Measurements from ENCODE around the gene SNRNP25. TPM values are rescaled to one million over a fixed set of nuclear protein-coding genes. Genes with fewer than 3 reads are reported as not detected.

The SNRNP25 gene
- total and polyA plus RNA-seq, 5 experiments from 2014 or later: 9.5 to 30.2 (median 20.2) TPM

- DNase-seq (no peak), ATAC-seq (no peak)
- H3K4me3 Mint-ChIP-seq: no peak overlapping the region
- H3K4me1 Mint-ChIP-seq: peaks cover 0 to 5% (median 4%) of the 10 kb centered on the region in 4 donors
- H3K36me3 Mint-ChIP-seq: peaks cover 0 to 1% (median 1%) of the 10 kb centered on the region in 3 donors
- H3K9me3 Mint-ChIP-seq: no peaks in the 10 kb centered on the region
- H3K27ac Mint-ChIP-seq: peak overlapping the region in 1 of 10 donors; percentile 5
- H3K27me3 Mint-ChIP-seq: peaks cover 0 to 6% (median 3%) of the 10 kb centered on the region in 5 donors
- POLR2A ChIA-PET: no interaction called here
Measured at GRCh38 chr16:60929-61878, 7.6 kb downstream of the SNRNP25 start.

GRCh38 chr16:61879-62281 is 8.3 kb downstream of the SNRNP25 start:
- no peaks in the 10 kb centered on the region for H3K9me3 Mint-ChIP-seq
- DNase-seq: no peak
- no peaks in the 10 kb centered on the region for H3K36me3 Mint-ChIP-seq
- ATAC-seq: no peak
- H3K4me3 Mint-ChIP-seq: no peak overlapping the region
- peaks cover 0 to 7% (median 3%) of the 10 kb centered on the region in 5 donors for H3K27me3 Mint-ChIP-seq
- no peak overlapping the region for H3K27ac Mint-ChIP-seq
- H3K4me1 Mint-ChIP-seq: peaks cover 0 to 5% (median 4%) of the 10 kb centered on the region in 4 donors
- POLR2A ChIA-PET: interaction anchor here (0.6 kb wide), 1 partner anchor 277 kb away, joined by 6 read pairs; no protein-coding TSS in a partner anchor

GRCh38 chr16:62283-62967 is 8.8 kb downstream of the SNRNP25 start:
- H3K9me3 Mint-ChIP-seq: no peaks in the 10 kb centered on the region
- no peak overlapping the region for H3K27ac Mint-ChIP-seq
- DNase-seq (no peak), ATAC-seq (no peak)
- peaks cover 0 to 8% (median 3%) of the 10 kb centered on the region in 5 donors for H3K27me3 Mint-ChIP-seq
- no peak overlapping the region for H3K4me3 Mint-ChIP-seq
- no peaks in the 10 kb centered on the region for H3K36me3 Mint-ChIP-seq
- H3K4me1 Mint-ChIP-seq: peaks cover 0 to 5% (median 4%) of the 10 kb centered on the region in 4 donors
- POLR2A ChIA-PET: interaction anchor here (0.6 kb wide), 1 partner anchor 277 kb away, joined by 6 read pairs; no protein-coding TSS in a partner anchor

GRCh38 chr16:62968-63391 is 9.4 kb downstream of the SNRNP25 start:
- POLR2A ChIA-PET: no interaction called here

GRCh38 chr16:63466-63865 is 9.8 kb downstream of the SNRNP25 start:
- DNase-seq (no peak), ATAC-seq (no peak)
- H3K27me3 Mint-ChIP-seq: peaks cover 0 to 10% (median 3%) of the 10 kb centered on the region in 5 donors
- H3K4me1 Mint-ChIP-seq: peaks cover 0 to 5% (median 3%) of the 10 kb centered on the region in 4 donors
- H3K27ac Mint-ChIP-seq: no peak overlapping the region
- H3K36me3 Mint-ChIP-seq: no peaks in the 10 kb centered on the region
- H3K4me3 Mint-ChIP-seq: no peak overlapping the region
- no peaks in the 10 kb centered on the region for H3K9me3 Mint-ChIP-seq
- POLR2A ChIA-PET: no interaction called here

More at GRCh38 chr16:62968-63391, 9.4 kb downstream of the SNRNP25 start:
- H3K27me3 Mint-ChIP-seq: peaks cover 0 to 10% (median 3%) of the 10 kb centered on the region in 5 donors
- H3K4me1 Mint-ChIP-seq: peaks cover 0 to 5% (median 4%) of the 10 kb centered on the region in 4 donors
- no peak for ATAC-seq
- H3K9me3 Mint-ChIP-seq: no peaks in the 10 kb centered on the region
- H3K27ac Mint-ChIP-seq: no peak overlapping the region
- no peaks in the 10 kb centered on the region for H3K36me3 Mint-ChIP-seq
- H3K4me3 Mint-ChIP-seq: no peak overlapping the region
- no peak for DNase-seq

- peaks cover 0 to 10% (median 3%) of the 10 kb centered on the region in 5 donors for H3K27me3 Mint-ChIP-seq
- H3K36me3 Mint-ChIP-seq: no peaks in the 10 kb centered on the region
- no peak for DNase-seq
- no peak overlapping the region for H3K4me3 Mint-ChIP-seq
- peak overlapping the region in 1 of 10 donors; percentile 61 for H3K27ac Mint-ChIP-seq
- ATAC-seq: no peak
- H3K9me3 Mint-ChIP-seq: no peaks in the 10 kb centered on the region
- POLR2A ChIA-PET: interaction anchor here (2.0 kb wide), 1 partner anchor 31 kb away, joined by 10 read pairs; no protein-coding TSS in a partner anchor
- H3K4me1 Mint-ChIP-seq: peaks cover 0 to 5% (median 3%) of the 10 kb centered on the region in 4 donors
Measured at GRCh38 chr16:63998-64913, 10.6 kb downstream of the SNRNP25 start.

GRCh38 chr16:64914-65255 is 11.3 kb downstream of the SNRNP25 start:
- H3K9me3 Mint-ChIP-seq: no peaks in the 10 kb centered on the region
- peaks cover 3 to 15% (median 6%) of the 10 kb centered on the region in 5 donors for H3K27me3 Mint-ChIP-seq
- ATAC-seq (no peak), DNase-seq (no peak)
- no peak overlapping the region for H3K4me3 Mint-ChIP-seq
- POLR2A ChIA-PET: interaction anchor here (2.0 to 2.1 kb wide), 2 partner anchors 30 to 33 kb away, joined by 10 to 18 read pairs; no protein-coding TSS in a partner anchor
- no peak overlapping the region for H3K27ac Mint-ChIP-seq
- no peaks in the 10 kb centered on the region for H3K36me3 Mint-ChIP-seq
- peaks cover 0 to 5% (median 3%) of the 10 kb centered on the region in 4 donors for H3K4me1 Mint-ChIP-seq

- H3K36me3 Mint-ChIP-seq: no peaks in the 10 kb centered on the region
- no peak overlapping the region for H3K4me3 Mint-ChIP-seq
- H3K27me3 Mint-ChIP-seq: peaks cover 5 to 21% (median 10%) of the 10 kb centered on the region in 5 donors
- peak; percentile 64 to 88 (median 80) for DNase-seq
- H3K27ac Mint-ChIP-seq: peak overlapping the region in 1 of 10 donors; percentile 11
- H3K4me1 Mint-ChIP-seq: peaks cover 0 to 5% (median 3%) of the 10 kb centered on the region in 4 donors
- H3K9me3 Mint-ChIP-seq: no peaks in the 10 kb centered on the region
- POLR2A ChIA-PET: interaction anchor here (1.2 to 2.1 kb wide), 3 partner anchors 11 to 32 kb away, joined by 4 to 18 read pairs (median 10); no protein-coding TSS in a partner anchor
- ATAC-seq: peak; percentile 97 to 98
Measured at GRCh38 chr16:65745-66144, 12.1 kb downstream of the SNRNP25 start.

- no peaks in the 10 kb centered on the region for H3K36me3 Mint-ChIP-seq
- POLR2A ChIA-PET: interaction anchor here (1.2 to 2.1 kb wide), 3 partner anchors 11 to 31 kb away, joined by 4 to 18 read pairs (median 10); no protein-coding TSS in a partner anchor
- H3K27ac Mint-ChIP-seq: no peak overlapping the region
- H3K27me3 Mint-ChIP-seq: peaks cover 8 to 26% (median 11%) of the 10 kb centered on the region in 5 donors
- DNase-seq: no peak
- peaks cover 2 to 5% (median 3%) of the 10 kb centered on the region in 4 donors for H3K4me1 Mint-ChIP-seq
- no peaks in the 10 kb centered on the region for H3K9me3 Mint-ChIP-seq
- no peak overlapping the region for H3K4me3 Mint-ChIP-seq
- no peak for ATAC-seq
Measured at GRCh38 chr16:66309-67182, 12.9 kb downstream of the SNRNP25 start.

- Mint-ChIP-seq H3K36me3 (no peaks in the 10 kb centered on the region), H3K9me3 (no peaks in the 10 kb centered on the region), H3K4me1 (peaks cover 3 to 5% (median 4%) of the 10 kb centered on the region in 4 donors), H3K27ac (no peak overlapping the region), H3K27me3 (peaks cover 8 to 29% (median 11%) of the 10 kb centered on the region in 5 donors), H3K4me3 (no peak overlapping the region)
- POLR2A ChIA-PET: no interaction called here
- no peak for ATAC-seq
- DNase-seq: no peak
Measured at GRCh38 chr16:67183-67791, 13.7 kb downstream of the SNRNP25 start.
